ENCODE data around the gene LYL1.

LYL1 gene

GRCh38 chr19:13091400-13092157 is 11.1 kb downstream of the LYL1 start:
- DNase-seq, result no peak

- no peak for DNase-seq
Observed at GRCh38 chr19:13090511-13091231, 12.0 kb downstream of the LYL1 start.

GRCh38 chr19:13089857-13090507 is 12.7 kb downstream of the LYL1 start:
- no peak for DNase-seq

GRCh38 chr19:13089139-13089856 is 13.4 kb downstream of the LYL1 start:
- DNase-seq, result no peak

- no peak for DNase-seq
Observed at GRCh38 chr19:13087795-13088537, 14.7 kb downstream of the LYL1 start.

- DNase-seq, result no peak
Observed at GRCh38 chr19:13087295-13087694, 15.4 kb downstream of the LYL1 start.

- DNase-seq, result no peak
Observed at GRCh38 chr19:13086341-13086740, 16.3 kb downstream of the LYL1 start.

- DNase-seq, result no peak
Observed at GRCh38 chr19:13085666-13086065, 17.0 kb downstream of the LYL1 start.

- no peak for DNase-seq
Observed at GRCh38 chr19:13083627-13084026, 19.0 kb downstream of the LYL1 start.

- DNase-seq, result no peak
Observed at GRCh38 chr19:13083008-13083404, 19.7 kb downstream of the LYL1 start.

- DNase-seq, result no peak
Observed at GRCh38 chr19:13082192-13083007, 20.3 kb downstream of the LYL1 start.

GRCh38 chr19:13079542-13079986 is 23.1 kb downstream of the LYL1 start:
- DNase-seq, result no peak

GRCh38 chr19:13078897-13079541 is 23.6 kb downstream of the LYL1 start:
- DNase-seq, result no peak

- DNase-seq, result no peak
Observed at GRCh38 chr19:13078381-13078780, 24.3 kb downstream of the LYL1 start.

- DNase-seq, result no peak
Observed at GRCh38 chr19:13077240-13077639, 25.4 kb downstream of the LYL1 start.

GRCh38 chr19:13076787-13077186 is 25.9 kb downstream of the LYL1 start:
- no peak for DNase-seq

- DNase-seq, result no peak
Observed at GRCh38 chr19:13076320-13076719, 26.3 kb downstream of the LYL1 start.

- no peak for DNase-seq
Observed at GRCh38 chr19:13074378-13074777, 28.3 kb downstream of the LYL1 start.

- no peak for DNase-seq
Observed at GRCh38 chr19:13073263-13073662, 29.4 kb downstream of the LYL1 start.

- DNase-seq, result no peak
Observed at GRCh38 chr19:13072188-13072908, 30.3 kb downstream of the LYL1 start.
